Measurements from ENCODE around the gene RPS21.
A peak's percentile ranks its signal among the peaks of the same experiment; 100 is the strongest.

Gene RPS21

GRCh38 chr20:62386383-62387218, at the start of gene RPS21:
RPS21 (plus strand) TSS chr20:62387103; CDS start chr20:62387339, 236 bp downstream.
- peak; percentile 83 to 91 for DNase-seq

DNA sequence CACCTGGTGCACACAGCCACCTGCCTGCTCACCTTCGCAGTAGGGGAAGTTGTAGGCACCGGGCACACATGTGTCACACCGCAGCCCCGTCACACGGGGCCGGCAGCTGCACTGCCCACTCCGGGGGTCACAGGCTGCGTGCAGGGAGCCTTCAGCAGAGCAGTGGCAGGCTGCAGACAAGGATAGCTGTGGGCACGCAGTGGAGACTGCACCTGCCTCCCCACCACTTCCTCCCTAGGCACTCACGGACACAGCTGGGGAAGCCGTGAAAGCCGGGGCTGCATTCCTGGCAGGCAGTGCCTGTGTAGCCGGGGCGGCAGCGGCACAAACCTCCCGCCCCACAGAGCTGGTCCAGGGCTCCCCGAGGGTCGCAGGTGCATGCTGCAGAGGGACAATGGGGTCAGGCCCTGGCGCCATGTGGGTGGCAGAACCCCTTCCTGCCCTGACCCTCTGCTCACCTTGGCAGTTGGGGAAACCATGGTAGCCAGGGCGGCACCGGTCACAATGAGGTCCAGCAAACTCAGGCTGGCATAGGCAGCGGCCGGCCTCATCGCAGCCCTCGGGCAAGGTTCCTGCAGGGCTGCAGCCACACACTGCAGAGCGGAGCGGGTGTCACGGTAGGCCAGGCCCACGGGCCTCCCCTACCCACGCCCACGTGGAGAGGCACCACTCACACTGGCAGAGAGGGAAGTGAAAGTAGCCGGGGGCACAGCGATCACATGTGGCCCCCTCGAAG, 49.2 kb upstream of the RPS21 start:
- DNase-seq = no peak

- no peak for DNase-seq
These were observed 48.6 kb upstream of the RPS21 start for GRCh38 chr20:62338294-62338620.

DNA sequence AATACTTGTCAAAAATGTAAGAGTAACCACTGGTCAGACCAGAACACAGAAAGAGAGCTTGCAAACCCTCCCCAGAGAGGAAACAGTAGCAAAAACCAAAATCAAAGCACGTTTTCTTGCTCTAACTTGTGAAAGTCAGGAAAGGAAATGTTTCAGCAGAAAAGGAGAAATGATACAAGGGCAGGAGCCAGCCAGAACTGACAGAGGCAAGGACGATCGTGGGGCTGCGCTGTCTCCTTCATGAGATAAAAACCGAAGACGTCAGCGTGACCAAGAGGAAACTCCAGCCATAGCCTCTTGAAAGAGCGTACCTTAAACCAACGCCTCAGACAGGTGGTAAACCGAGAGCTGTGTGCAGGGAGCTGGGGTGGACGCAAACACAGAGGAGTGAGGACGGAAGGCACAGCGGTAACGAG, 47.2 kb upstream of the RPS21 start:
- DNase-seq = no peak

DNA sequence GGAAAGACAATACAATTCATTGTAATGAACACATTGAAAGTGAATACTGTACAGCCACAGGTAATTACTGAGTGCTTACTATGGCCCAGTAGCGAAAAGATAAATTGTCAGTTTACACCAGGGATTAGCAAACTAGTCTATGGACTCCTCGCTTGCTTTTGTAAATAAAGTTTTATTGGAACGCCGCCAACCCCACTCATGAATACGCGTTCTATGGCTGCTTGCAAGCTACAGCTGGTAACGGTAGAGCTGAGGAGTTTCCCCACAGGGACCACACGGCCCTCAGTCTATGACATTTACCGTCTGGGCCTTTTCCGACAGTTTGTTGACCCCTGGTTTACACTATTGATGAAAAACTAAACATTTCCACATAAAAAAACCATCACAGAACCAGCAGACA, 44.0 kb upstream of the RPS21 start:
- no peak for DNase-seq

DNA sequence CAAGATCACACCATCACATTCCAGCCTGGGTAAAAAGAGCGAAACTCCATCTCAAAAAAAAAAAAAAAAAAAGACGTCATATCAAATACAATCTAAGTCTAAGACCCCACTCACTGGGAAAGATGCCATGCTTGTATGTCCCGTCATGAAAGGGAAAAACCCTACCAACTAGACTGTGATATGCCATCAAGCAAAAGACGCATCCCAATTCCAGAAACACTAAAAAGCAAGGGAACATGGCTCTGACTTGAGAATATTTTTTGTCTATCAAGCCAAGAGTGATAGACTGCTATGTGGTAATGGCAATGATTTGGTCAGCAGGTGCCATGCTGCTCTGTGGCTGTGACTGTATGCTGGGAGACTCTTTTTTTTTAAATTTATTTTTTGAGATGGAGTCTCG, 42.8 kb upstream of the RPS21 start:
- no peak for DNase-seq

GRCh38 chr20:62344782-62345181, 42.1 kb upstream of the RPS21 start:
- DNase-seq = no peak

DNA sequence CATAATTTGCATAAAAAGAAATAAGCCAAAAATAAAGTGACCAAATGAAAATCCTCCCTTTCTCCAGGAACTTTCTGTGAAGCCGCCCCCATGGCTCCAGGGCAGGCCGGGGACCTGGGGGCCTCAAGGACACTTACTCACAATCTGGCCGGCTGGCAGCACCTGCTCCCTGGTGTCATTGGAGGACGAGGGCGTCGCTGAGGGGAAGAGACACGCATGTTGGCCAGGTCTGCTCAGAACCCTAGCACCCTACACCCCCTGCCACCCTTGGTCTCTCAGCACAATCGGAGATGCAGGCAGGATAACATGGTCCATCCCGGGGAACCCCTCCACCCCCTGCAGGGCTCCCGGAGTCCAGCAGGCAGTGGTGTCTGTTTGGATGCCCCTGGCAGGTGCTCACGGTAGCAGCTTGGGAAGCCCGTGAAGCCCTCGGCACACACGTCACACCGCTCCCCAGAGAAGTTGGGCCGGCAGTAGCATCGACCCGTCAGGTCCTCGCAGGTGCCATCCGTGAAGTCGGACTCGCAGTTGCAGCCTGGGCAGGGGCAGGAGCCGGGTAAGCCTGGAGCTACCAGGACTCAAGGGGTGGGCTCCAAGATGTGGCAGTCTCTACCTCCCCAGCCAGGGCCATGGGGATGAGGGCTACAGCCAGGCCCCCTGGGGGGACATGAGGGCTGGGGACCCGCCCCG, 41.1 kb upstream of the RPS21 start:
- no peak for DNase-seq

DNA sequence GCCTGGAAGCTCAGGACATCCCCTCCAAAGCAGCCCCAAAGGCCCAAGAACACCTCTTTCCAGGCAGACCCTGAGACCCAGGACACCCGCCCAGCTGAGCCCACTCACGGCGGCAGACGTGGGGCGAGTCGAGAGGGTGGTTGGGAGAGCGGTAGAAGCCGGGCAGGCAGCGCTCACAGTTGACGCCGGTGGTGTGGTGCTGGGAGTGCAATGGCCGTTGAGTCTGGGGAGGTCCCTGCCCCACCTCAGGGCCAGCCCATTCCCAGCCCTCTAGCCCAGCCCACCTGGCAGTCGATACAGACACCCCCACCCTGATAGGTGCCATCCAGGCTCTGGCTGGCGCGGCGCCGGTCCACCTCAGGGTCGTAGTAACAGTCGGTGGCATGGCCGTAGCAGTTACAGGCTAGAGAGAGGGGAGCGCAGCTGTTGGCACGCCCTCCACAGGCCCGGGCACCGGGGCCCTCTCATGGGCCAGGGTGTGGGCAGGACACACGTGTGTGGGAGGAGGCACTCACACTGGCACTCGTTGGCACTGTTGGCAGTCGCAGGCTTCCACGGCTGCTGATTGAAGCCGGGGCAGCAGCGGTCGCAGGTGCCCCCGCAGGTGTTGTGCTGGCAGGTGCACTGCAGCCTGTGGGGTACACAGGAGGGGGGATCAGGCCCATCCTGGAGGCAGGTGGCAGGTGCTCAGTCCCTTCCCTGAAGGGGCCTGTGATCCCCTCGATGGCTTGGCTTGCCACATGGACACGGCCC, 40.3 kb upstream of the RPS21 start:
- no peak for DNase-seq

DNA sequence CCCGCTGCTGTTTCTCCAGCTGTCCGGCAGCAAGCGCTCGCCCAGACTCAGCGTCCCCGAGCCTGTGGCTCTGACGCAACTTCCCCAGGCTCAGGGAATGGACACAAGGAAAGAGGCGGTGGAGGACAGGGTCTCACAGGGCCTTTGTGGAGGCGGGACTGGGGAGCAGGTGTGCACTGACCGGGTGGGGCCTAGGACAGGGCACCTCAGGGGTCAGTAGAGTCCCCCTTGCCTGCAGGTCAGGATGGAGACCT, 39.8 kb upstream of the RPS21 start:
- DNase-seq = no peak

- DNase-seq = no peak
These were observed 39.5 kb upstream of the RPS21 start for GRCh38 chr20:62347445-62347844.

DNA sequence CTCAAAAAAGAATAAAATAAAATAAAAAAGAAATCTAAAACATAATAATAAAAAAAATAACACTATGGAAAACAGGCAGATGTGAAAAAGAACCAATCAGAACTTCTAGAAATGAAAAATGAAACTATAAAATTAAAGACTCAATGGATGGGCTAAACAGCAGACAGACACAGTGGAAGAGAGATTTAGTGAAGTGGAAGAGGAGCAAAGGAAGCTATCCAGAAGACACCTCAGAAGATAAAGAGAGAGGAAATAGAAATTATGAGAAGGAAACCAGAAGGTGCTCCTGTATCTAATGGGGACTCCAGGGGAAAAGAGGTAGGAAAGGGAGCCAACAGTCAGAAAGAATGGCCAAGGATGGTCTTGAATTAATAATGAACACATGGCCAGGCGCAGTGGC, 38.3 kb upstream of the RPS21 start:
- no peak for DNase-seq

GRCh38 chr20:62349556-62350097, 37.3 kb upstream of the RPS21 start:
- DNase-seq = no peak

DNA sequence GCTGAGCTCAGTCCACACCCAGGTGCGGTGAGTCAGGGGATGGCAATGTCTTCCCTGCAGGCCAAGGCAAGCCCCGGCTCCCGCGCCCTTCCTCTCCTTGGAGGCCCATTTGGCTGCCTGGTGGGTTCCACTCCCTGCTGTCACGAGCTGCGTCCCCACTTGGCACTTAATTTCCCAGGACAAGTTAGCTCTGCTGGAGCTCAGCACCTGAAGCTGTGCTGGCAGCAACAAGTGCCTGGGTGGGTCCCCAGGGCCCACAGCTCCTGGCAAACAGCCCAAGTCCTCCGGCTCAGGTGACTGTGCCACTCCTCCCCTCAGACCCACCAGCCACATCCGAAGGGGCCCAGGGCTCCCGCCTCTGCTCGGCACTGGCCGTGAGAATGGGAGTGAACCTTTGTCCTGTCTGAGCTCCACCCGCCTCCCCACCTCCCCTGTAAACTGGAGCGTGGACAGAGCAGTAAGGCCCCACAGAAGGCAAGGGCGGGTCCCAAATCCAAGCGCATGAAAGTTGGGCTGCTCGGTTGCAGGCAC, 36.7 kb upstream of the RPS21 start:
- DNase-seq = peak; percentile 77 to 83

DNA sequence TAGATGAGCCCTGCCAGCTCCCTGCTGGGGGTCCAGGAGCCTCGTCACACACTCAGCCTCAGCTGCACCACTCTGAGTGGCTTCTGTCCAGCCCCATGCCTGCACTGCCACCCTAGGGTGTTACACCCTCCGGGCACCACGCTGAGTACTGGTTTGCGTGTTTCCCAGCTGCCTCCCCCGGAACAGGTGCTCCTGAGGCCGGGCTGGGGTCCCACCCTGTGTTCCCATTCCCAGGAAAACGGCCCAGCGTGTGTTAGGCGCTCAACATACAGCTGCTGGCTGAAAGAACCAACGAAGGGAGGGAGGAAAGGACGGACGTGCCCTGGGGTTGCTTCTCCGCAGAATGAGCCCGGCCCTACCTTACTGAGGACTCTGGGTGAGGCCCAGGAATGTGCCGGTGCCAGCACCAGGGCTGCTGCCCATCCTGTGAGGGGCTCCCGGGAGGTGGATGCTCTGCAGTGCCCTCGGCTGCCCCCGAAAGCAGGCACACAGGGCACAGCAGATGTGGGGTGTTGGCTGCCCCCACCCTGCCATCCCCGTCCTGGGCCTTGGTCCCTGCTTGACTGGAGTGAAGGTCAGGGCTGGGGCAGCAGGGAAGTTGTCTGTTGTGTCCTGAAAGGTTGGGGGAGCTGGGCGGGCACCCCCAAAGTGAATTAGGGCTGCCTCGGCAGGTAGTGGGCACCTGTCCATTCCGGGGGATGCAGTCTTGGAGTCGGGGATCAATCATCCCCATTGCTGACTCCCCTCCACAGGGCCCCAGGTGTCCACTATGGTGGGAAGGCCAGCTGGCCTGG, 36.1 kb upstream of the RPS21 start:
- DNase-seq = no peak

GRCh38 chr20:62351469-62352401, 35.2 kb upstream of the RPS21 start:
- no peak for DNase-seq

DNA sequence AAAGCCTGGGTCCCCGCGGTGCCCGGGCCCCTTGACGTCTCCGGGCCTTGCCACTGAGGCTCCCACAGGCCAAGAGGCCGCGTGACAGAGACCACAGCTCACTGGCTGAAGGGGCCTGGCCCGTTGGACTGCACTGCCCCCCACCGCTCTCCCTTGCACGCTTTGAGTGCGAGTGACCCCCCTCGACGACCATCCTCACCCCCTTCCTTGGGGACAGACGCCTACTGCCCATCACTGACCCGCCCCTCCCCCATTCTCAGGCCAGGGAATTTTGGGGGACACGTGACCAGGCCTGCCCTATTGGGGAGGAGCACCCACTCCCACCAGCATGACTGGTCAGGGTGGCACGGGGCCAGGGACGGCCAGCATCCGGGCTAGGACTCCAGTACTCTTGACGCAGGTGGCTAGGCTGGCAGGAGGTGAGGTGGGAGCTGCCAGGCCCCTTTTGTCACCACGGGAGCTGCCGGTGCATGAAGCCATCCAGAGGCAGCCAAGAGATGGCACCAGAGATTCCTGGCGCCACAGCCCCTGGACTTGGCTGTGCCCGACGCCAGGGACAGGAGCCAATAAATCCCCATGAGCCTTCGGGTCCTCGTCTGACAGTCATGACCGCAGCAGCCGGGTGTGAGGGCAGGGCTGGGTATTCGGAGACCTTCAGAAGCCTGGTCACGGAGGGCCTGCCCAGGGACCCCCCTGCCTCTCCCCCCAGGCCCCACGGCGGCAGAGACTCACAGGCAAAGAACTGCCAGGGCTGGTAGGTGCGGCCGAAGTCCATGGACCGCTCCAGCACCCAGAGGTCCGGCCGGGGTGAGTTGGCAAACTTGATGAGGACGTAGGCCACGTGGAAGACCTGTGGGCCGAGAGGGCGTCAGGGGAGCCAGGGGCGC, 34.3 kb upstream of the RPS21 start:
- peak in 1 of 2 experiments; percentile 39 for DNase-seq

GRCh38 chr20:62353289-62354030, 33.4 kb upstream of the RPS21 start:
- DNase-seq = no peak

All from SW 1271 (cell line).